Activated CD4-positive, CD25-positive, alpha-beta regulatory T cell treated with anti-CD3 and anti-CD28 coated beads, Interleukin-2, amount 50 U/mL, for 24 hours (primary cell): ENCODE data around the gene CERS1.

ENCODE experiments used
- ATAC-seq, 2 donors: fragments of 150-1000 bp; cut with Tn5 transposase; one replicate each; pipeline ENCODE4 v1.10.0; 2021; ENCODE audit warnings: mild to moderate bottlenecking in 1 of 2, moderate library complexity in 1 of 2

The CERS1 gene

DNA sequence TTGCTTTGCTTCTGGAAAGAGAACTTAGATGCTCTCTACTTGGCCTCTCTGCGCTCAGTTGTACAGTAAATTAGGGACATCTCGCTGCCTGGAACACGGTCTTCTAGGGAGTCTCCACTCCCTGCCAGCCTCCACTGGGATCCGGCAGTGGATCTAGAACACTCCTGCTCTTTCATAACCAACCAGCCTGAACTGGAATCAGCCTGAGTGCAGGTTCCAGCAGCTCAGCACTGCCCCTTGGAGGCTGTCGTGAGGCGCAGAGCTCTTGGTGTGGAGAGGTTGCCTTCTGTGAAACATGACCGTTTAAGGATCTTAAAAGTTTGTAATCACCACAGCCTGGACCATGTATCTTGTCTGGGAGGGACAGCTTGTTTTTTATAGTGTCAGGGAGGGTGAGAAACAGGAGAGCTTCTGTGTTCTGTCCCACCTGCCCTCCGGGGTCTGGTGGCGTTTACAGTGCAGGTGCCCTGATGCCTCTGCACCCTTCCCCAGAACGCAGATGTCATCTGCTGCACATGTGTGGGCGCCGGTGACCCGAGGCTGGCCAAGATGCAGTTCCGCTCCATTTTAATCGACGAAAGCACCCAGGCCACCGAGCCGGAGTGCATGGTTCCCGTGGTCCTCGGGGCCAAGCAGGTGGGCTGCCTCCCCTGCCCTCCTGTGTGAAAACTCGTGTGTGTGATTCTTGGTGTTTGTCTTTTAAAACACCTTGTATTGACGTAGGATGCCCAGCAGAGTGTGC lies 39.4 kb downstream of the CERS1 start:
- ATAC-seq = no peak

GRCh38 chr19:18855647-18856384 lies 40.1 kb downstream of the CERS1 start:
- ATAC-seq = no peak

- ATAC-seq = no peak
These were observed 41.0 kb downstream of the CERS1 start for GRCh38 chr19:18854982-18855381.

DNA sequence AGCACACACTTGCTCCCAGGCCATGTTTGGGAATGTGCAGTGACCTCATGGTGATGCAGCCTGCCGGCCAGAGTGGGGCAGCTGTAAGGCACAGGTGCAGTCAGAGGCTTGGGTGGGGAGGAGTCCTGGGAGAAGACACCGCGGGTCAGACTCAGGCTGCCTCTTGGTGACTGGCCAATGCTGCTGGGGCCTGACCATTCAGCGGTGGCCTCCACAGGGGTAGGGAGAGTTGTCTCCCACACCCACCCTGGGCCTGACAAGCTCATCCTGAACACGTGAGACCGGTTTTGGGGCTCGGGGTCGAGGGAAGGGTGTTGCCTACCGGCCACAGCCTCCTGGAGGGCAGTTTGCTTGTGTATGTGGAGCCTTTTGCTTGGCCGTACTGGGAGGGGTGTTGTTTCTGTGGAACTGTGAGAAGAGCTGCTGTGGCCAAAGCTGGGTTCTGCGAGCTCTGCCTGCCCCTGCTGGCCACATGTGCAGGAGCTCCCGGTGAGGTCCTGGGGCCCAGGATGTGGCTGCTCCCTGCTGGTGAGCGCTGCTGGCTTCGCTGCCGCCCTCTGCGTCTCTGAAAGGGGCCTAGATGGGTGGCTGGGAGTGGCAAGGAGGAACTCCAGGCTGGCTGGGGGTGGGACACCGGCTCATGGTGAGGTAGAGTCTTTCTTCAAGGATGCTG lies 42.1 kb downstream of the CERS1 start:
- no peak for ATAC-seq

GRCh38 chr19:18852648-18853047 lies 43.3 kb downstream of the CERS1 start:
- no peak for ATAC-seq

GRCh38 chr19:18851673-18852325 lies 44.2 kb downstream of the CERS1 start:
- ATAC-seq = no peak

- no peak for ATAC-seq
These were observed 45.2 kb downstream of the CERS1 start for GRCh38 chr19:18850471-18851375.

- peak in 1 of 2 donors; percentile 9 for ATAC-seq
These were observed 46.0 kb downstream of the CERS1 start for GRCh38 chr19:18849838-18850400.

GRCh38 chr19:18848878-18849661 lies 46.9 kb downstream of the CERS1 start:
- peak in 1 of 2 donors; percentile 26 for ATAC-seq

GRCh38 chr19:18847549-18848463 lies 48.2 kb downstream of the CERS1 start:
- ATAC-seq = no peak

- peak; percentile 79 to 83 for ATAC-seq
These were observed 49.0 kb downstream of the CERS1 start for GRCh38 chr19:18846862-18847548.

- ATAC-seq = no peak
These were observed 50.0 kb downstream of the CERS1 start for GRCh38 chr19:18845961-18846360.

GRCh38 chr19:18844806-18845329 lies 51.1 kb downstream of the CERS1 start:
- no peak for ATAC-seq

GRCh38 chr19:18843960-18844359 lies 52.0 kb downstream of the CERS1 start:
- ATAC-seq = no peak

DNA sequence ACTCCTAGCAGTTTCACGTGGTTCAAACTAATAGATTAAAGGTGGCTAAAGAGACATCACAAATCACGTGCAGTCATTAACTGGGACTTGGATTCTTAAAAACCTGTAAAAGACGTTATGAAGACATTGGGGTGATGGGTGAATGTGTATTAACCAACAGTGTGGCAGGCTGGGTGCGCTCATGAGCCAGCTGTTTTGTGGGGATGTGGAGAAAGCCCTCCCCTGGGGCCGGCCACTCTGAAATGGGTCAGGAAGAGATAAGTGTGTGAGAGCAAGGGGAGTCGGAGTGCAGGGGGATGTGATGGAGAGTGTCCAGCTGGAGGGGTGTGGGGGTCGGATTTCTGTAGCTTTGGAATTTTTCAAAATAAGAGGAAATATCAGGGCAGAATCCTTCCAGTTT lies 53.8 kb downstream of the CERS1 start:
- no peak for ATAC-seq

- ATAC-seq = no peak
These were observed 54.6 kb downstream of the CERS1 start for GRCh38 chr19:18841400-18841799.

DNA sequence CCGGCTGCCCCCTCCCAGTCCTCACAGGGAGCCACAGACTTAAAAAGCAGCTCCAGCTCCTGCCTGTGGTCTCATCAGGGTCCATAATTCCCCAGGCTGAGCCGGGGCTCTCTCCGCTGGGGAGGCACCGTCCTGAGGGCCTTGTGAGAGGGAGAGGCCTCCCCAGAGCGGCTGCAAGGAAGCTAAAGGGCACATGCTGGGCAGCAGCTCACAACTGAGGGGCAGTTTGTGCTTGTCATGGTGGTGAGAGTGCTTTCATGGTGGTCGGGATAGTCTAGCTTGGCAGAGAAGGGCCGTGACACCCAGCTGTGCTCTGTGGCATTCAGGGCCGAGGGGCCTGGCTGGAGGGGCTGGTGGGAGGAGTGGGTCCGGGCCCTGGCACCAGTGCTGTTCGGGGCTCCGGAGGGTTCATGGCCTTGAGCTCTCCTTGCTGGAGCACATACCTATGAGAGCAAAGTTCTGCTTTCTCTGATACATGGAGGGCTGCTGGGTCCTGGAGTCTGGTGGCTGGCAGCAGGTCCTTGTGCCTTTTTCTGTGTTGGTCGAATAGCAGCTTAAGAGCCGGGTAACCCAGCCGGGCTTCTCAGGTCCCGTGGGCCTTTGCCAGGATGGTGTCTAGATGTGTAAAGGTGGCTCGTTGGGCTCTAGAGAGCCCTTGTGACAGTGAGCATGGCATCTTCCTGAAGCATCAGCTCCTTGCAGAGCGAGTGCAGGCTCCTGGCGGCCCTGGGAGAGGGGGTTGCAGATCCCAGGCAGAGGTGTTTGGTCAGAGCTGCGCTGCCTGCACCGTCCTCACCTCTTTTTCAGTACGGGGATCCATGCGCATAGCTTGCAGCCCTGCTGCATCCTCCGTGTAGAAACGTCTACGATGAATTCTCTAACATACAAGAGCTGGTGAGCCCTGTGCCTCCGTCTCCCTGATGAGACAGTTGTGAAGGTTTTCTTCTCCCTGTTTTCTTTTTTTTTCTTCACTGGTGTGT lies 55.4 kb downstream of the CERS1 start:
- ATAC-seq = no peak
